NOMO-1 treated with DMSO at 0.1 percent for 48 hours (cell line): ENCODE results near the gene SEMA3C.
A peak's percentile ranks its signal among the peaks of the same experiment; 100 is the strongest.

ENCODE experiments used
- DNase-seq: peaks from one replicate; lab custom pipeline; 2025; ENCODE audit not compliant: unreplicated experiment; lab: John Stamatoyannopoulos, UW

The SEMA3C gene

GRCh38 chr7:80858141-80858903 is 60.5 kb downstream of the SEMA3C start:
- DNase-seq: peak; percentile 84

- DNase-seq: no peak
Observed at GRCh38 chr7:80856769-80857168, 62.1 kb downstream of the SEMA3C start.

- no peak for DNase-seq
Observed at GRCh38 chr7:80851896-80852476, 66.9 kb downstream of the SEMA3C start.

GRCh38 chr7:80848841-80849240 is 70.0 kb downstream of the SEMA3C start:
- no peak for DNase-seq

GRCh38 chr7:80847895-80848294 is 71.0 kb downstream of the SEMA3C start:
- DNase-seq: no peak

- DNase-seq: no peak
Observed at GRCh38 chr7:80847027-80847426, 71.8 kb downstream of the SEMA3C start.

- no peak for DNase-seq
Observed at GRCh38 chr7:80844916-80845315, 73.9 kb downstream of the SEMA3C start.

- DNase-seq: no peak
Observed at GRCh38 chr7:80843018-80843677, 75.7 kb downstream of the SEMA3C start.

- peak; percentile 93 for DNase-seq
Observed at GRCh38 chr7:80842022-80842790, 76.6 kb downstream of the SEMA3C start.

GRCh38 chr7:80841423-80841955 is 77.4 kb downstream of the SEMA3C start:
- no peak for DNase-seq

GRCh38 chr7:80840681-80841080 is 78.2 kb downstream of the SEMA3C start:
- DNase-seq: no peak

GRCh38 chr7:80839855-80840254 is 79.0 kb downstream of the SEMA3C start:
- no peak for DNase-seq

- DNase-seq: no peak
Observed at GRCh38 chr7:80838643-80839042, 80.2 kb downstream of the SEMA3C start.

- no peak for DNase-seq
Observed at GRCh38 chr7:80837345-80837744, 81.5 kb downstream of the SEMA3C start.

- DNase-seq: no peak
Observed at GRCh38 chr7:80835251-80835650, 83.6 kb downstream of the SEMA3C start.

- no peak for DNase-seq
Observed at GRCh38 chr7:80833289-80834268, 85.3 kb downstream of the SEMA3C start.

- no peak for DNase-seq
Observed at GRCh38 chr7:80832006-80832405, 86.8 kb downstream of the SEMA3C start.

- DNase-seq: no peak
Observed at GRCh38 chr7:80830584-80831285, 88.1 kb downstream of the SEMA3C start.

GRCh38 chr7:80830010-80830409 is 88.8 kb downstream of the SEMA3C start:
- DNase-seq: peak; percentile 73
